ENCODE results near the gene SH2D7.

DNA sequence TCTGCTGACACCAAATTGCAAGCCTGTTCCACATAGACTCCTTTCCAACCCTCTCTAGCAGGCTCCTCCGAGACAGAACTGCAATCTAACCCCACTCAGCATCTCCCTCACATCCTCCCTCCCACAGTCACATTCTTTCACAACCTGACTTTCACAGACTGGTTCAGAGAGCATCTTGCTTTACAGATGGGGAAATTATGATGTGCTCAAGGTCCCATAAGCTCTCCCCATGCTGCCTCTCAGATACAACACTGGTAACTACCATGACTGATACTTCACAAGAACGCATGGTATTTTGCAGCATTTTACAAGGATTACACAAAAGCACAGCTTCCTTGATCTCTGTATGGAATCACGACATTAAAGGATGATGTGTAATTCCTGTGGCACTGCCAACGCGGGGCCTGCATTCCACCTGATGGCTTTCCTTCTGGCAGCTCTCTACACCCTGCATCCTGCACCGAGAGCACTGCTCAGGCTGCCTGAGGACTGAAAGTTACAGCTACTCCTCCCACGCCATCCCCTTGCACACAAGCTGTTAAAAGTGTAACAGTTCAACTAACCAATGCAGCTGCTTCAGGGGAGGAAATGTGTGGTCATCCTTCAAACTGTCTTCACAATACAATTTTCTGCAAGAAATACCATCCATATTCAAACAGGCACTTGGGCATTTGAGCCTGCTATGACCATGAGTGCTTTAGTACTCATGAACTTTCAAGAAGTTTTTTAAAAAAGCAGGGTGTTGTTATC, 42.5 kb upstream of the SH2D7 start:
- TF ChIP-seq, protein P1, sequence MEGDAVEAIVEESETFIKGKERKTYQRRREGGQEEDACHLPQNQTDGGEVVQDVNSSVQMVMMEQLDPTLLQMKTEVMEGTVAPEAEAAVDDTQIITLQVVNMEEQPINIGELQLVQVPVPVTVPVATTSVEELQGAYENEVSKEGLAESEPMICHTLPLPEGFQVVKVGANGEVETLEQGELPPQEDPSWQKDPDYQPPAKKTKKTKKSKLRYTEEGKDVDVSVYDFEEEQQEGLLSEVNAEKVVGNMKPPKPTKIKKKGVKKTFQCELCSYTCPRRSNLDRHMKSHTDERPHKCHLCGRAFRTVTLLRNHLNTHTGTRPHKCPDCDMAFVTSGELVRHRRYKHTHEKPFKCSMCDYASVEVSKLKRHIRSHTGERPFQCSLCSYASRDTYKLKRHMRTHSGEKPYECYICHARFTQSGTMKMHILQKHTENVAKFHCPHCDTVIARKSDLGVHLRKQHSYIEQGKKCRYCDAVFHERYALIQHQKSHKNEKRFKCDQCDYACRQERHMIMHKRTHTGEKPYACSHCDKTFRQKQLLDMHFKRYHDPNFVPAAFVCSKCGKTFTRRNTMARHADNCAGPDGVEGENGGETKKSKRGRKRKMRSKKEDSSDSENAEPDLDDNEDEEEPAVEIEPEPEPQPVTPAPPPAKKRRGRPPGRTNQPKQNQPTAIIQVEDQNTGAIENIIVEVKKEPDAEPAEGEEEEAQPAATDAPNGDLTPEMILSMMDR (IDR thresholded peaks at IDR 0.05; ENCODE audit: low read depth, low read length), result no peak
- no peak for TF ChIP-seq EZH2phosphoT487 (IDR thresholded peaks at IDR 0.05; ENCODE audit: low read depth)
